Thyroid gland (tissue), 4 donors: ENCODE data around the gene GMFB. TPM values are rescaled to one million over a fixed set of nuclear protein-coding genes. Genes with fewer than 3 reads are reported as not detected.

Experiments used
- DNase-seq, 2 donors: peaks; one replicate each; pipeline ENCODE4 v3.0.0-alpha.2; 2019
- H3K27ac ChIP-seq, 3 donors: fragments of 200-600 bp; sonication (generic); 1 replicate in 2 of 3; 2 replicates in 1 of 3; pipeline ENCODE4 v1.5.1; 2016 to 2019; ENCODE audit warnings: mild to moderate bottlenecking in 1 of 3, moderate library complexity in 1 of 3
- H3K27me3 ChIP-seq: fragments of 200-600 bp; sonication (generic); one replicate; pipeline ENCODE4 v1.5.1; 2019
- H3K36me3 ChIP-seq, 2 donors: fragments of 200-600 bp; sonication (generic); one replicate each; pipeline ENCODE4 v1.5.1; 2016 to 2019
- H3K4me1 ChIP-seq, 2 donors: fragments of 200-600 bp; sonication (generic); one replicate each; pipeline ENCODE4 v1.5.1; 2017 to 2019
- H3K4me3 ChIP-seq, 3 donors: fragments of 200-600 bp; sonication (generic); replicated peaks in 1 of 3; 1 replicate in 2 of 3; 2 replicates in 1 of 3; pipeline ENCODE4 v1.5.1; 2016; ENCODE audit warnings: mild to moderate bottlenecking in 1 of 3
- H3K9me3 ChIP-seq: fragments of 200-600 bp; sonication (generic); one replicate; pipeline ENCODE4 v1.5.1; 2017
- POLR2A ChIP-seq, 2 donors: fragments of 450-650 bp; IDR thresholded peaks; one replicate each; pipeline ENCODE4 v1.6.1; 2017; ENCODE audit warnings: antibody characterized with exemption in 2 of 2, mild to moderate bottlenecking in 2 of 2, moderate library complexity in 1 of 2
- WGBS, 2 donors: methylation state at CpG; one replicate each; pipeline ENCODE4 v1.1.5; 2017; 5-methylcytosine and 5-hydroxymethylcytosine counted together
- intact Hi-C: fragments of 100-400 bp; cut with DNase I; formaldehyde crosslinking; loops from one replicate; pipeline ENCODE4 v1.15.1; 2023
- total RNA-seq, 4 donors: library from RNA; depleted of rRNA; stranded (reverse); fragments of >200 nt; gene quantifications; one replicate each; pipeline ENCODE4 v1.2.3, GENCODE V29; 2016
- TF ChIP-seq, protein P1 (sequence below), 6 experiments: fragments of 200-600 bp in 3 of 6; fragments of 450-650 bp in 3 of 6; sonication (generic) in 3 of 6; IDR thresholded peaks; one replicate each; pipeline ENCODE4 v1.5.1; 2016 to 2019; ENCODE audit warnings: antibody characterized with exemption in 6 of 6, mild to moderate bottlenecking in 2 of 6, inconsistent platforms in 1 of 6, moderate library complexity in 1 of 6

GMFB gene
- total RNA-seq, 4 donors from 2014 or later, result 43.9 to 73.1 (median 57.4) TPM

DNA sequence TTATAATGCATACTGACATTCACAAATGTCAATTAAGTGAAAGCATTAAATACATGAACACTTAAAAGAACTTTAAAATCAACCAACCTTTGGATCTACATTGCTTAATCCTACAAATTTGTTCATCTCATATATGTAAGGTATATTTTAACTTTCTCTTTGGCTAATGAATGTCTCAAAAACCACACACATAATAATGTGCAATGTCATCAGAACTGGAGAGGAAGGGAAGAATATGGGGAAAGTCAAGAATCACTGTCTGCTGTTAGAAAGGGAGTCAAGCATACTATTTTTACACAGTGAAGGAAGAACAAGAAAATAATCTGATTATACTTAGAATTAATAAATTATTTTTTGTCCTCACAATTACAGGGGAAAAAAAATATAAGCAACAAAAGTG lies 4.9 kb downstream of the GMFB start:
- intact Hi-C loops, result no loop called here
- DNase-seq, result no peak

DNA sequence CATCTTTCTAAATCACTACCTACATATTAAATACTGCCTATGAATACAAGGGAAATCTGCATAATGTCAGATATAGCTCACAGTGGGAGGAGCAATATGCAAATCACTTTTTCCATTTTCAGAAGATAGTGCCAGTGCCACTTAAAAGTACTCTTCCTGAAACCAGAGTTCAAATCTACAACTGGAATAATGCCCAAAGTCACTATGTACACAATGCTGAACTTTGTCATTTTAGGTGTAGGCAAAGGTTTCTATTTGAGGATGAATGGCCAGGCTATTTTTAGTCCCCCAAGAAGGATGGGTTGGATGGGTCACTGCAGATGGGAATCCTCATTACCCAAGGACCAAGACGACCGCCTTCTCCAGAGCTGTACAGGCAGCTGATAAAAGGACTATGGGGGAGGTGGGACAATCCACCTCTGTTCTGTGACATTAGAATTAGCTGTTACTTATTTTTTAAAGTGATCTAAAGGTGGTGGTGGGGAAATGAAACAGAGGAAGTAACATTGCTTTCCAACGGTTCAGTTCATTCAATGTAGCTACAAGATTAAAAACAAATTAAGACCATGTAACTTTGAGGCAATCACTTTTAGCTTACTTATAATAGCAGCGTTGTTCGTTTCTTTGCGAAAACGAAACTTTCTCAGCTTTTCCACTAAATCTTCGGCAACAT lies 5.6 kb downstream of the GMFB start:
- Histone ChIP-seq H3K9me3 (no peaks in the 10 kb centered on the region), H3K4me3 (no peak overlapping the region), H3K36me3 (peaks cover 0 to 4% of the 10 kb centered on the region in 2 donors), H3K4me1 (peaks cover 6 to 19% of the 10 kb centered on the region in 2 donors), H3K27me3 (no peaks in the 10 kb centered on the region), H3K27ac (no peak overlapping the region)
- TF ChIP-seq POLR2A (IDR thresholded peaks at IDR 0.05), result no peak
- TF ChIP-seq, protein P1, sequence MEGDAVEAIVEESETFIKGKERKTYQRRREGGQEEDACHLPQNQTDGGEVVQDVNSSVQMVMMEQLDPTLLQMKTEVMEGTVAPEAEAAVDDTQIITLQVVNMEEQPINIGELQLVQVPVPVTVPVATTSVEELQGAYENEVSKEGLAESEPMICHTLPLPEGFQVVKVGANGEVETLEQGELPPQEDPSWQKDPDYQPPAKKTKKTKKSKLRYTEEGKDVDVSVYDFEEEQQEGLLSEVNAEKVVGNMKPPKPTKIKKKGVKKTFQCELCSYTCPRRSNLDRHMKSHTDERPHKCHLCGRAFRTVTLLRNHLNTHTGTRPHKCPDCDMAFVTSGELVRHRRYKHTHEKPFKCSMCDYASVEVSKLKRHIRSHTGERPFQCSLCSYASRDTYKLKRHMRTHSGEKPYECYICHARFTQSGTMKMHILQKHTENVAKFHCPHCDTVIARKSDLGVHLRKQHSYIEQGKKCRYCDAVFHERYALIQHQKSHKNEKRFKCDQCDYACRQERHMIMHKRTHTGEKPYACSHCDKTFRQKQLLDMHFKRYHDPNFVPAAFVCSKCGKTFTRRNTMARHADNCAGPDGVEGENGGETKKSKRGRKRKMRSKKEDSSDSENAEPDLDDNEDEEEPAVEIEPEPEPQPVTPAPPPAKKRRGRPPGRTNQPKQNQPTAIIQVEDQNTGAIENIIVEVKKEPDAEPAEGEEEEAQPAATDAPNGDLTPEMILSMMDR (IDR thresholded peaks at IDR 0.05), result no peak
- 82 to 85% methylated on average over 8 of the region's 8 CpGs for WGBS, 2 donors
- no peak for DNase-seq
- intact Hi-C loops, result no loop called here

More for the DNA sequence above, 4.9 kb downstream of the GMFB start:
- peaks cover 0 to under 1% of the 10 kb centered on the region in 2 donors for H3K36me3 ChIP-seq
- no peak overlapping the region for H3K27ac ChIP-seq
- H3K27me3 ChIP-seq, result no peaks in the 10 kb centered on the region
- H3K4me3 ChIP-seq, result no peak overlapping the region
- H3K4me1 ChIP-seq, result peaks cover 6 to 19% of the 10 kb centered on the region in 2 donors
- H3K9me3 ChIP-seq, result no peaks in the 10 kb centered on the region
- no peak for TF ChIP-seq POLR2A (IDR thresholded peaks at IDR 0.05)
- TF ChIP-seq, protein P1 (IDR thresholded peaks at IDR 0.05), result no peak

DNA sequence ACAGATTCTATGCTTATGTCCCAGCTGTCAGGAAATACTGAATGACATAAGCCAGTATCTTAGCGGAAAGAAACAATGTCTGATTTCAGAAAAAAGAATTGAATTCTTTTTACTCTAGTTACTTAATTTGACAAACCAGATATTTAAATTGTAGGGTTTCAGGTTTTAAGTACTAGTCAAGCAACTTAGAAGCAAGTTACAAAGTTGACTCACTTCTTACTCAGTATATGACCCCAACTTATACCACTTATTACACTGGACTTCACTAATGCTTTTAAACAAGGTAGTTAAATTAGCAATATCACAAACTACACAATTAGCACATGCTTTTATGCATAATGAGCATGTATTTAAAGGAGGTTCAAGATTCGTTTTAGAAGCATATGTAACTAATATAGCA lies 7.1 kb downstream of the GMFB start:
- Histone ChIP-seq H3K4me3 (no peak overlapping the region), H3K36me3 (peaks cover under 1 to 4% of the 10 kb centered on the region in 2 donors), H3K9me3 (no peaks in the 10 kb centered on the region), H3K27me3 (no peaks in the 10 kb centered on the region), H3K27ac (no peak overlapping the region), H3K4me1 (peaks cover 0 to 10% of the 10 kb centered on the region in 2 donors)
- intact Hi-C loops, result no loop called here
- TF ChIP-seq, protein P1 (IDR thresholded peaks at IDR 0.05), result no peak
- no peak for TF ChIP-seq POLR2A (IDR thresholded peaks at IDR 0.05)
- DNase-seq, result no peak
- WGBS, 2 donors, result 93 to 95% methylated on average over 2 of the region's 2 CpGs

DNA sequence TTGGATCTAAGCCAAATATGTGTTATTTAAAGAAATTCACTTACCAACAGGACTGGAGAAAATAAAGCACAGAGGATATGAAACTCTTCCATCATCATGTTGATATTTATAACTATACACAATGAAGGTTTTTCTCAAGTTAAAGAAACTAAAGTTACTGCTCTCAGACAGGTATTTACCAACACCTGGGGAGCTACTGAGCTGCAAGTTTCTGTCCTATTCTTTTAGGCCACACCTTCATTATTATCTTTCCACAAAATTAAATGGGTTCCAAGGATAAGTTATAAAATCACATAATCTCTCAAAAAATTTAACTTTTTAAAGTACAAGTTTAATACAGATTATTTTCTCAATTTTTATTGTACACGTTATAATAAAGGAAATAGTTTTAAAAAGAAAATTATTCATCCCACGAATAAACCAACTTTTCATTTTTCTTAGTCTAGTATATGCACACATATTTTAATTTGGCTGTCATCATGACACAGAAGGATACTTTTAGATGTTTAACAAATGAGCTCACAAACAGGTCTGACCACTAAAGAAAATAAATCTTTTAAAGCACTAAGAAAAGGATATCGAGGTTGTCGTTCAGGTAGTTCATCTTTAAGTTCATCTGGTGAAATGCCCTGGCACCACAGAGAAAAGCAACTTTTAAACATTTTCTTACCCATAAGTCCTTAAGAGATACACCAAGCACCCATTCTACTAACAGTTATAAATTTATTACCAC lies 7.8 kb downstream of the GMFB start:
- H3K27ac ChIP-seq, result no peak overlapping the region
- intact Hi-C loops, result no loop called here
- TF ChIP-seq POLR2A (IDR thresholded peaks at IDR 0.05), result no peak
- TF ChIP-seq, protein P1 (IDR thresholded peaks at IDR 0.05), result no peak
- no peak for DNase-seq
- whole genome bisulfite sequencing, 2 donors, result 92 to 93% methylated on average over 4 of the region's 4 CpGs
- peaks cover 0 to 8% of the 10 kb centered on the region in 2 donors for H3K4me1 ChIP-seq
- no peaks in the 10 kb centered on the region for H3K27me3 ChIP-seq
- H3K4me3 ChIP-seq, result no peak overlapping the region
- H3K36me3 ChIP-seq, result peaks cover 4 to 5% of the 10 kb centered on the region in 2 donors
- H3K9me3 ChIP-seq, result no peaks in the 10 kb centered on the region

DNA sequence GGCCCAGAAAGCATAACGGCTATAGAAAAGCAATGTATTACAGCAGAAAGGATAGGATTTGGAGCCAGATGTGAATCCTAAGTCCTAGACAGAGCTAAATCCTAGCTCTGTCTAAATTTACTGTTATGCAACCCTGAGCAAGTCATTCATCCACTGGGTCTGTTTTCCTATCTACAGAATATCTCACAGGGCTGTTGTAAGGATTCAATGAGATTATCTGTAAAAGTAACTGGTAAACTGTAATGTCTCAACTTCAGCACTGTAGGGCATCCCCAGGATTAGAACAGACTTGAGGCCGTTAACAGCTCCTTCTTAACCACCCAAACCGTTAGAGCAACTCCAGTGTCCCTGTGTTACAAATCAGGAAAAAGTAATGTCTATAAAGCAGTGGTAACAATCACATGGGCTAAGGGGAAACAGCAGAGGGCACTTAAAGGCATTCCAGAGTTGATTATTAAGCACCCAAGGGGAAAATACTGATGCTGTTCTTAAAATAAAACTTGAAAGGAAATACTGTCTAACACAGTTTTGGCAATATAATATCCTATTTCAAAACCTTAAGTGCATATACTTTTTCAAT lies 10.1 kb downstream of the GMFB start:
- Histone ChIP-seq H3K36me3 (peaks cover 4 to 5% of the 10 kb centered on the region in 2 donors), H3K4me3 (no peak overlapping the region), H3K4me1 (peaks cover 8% of the 10 kb centered on the region in 2 donors), H3K27ac (no peak overlapping the region), H3K27me3 (no peaks in the 10 kb centered on the region), H3K9me3 (no peaks in the 10 kb centered on the region)
- DNase-seq, result no peak
- intact Hi-C loops, result no loop called here
- 55 to 67% methylated on average over 3 of the region's 3 CpGs for WGBS, 2 donors
- TF ChIP-seq, protein P1 (IDR thresholded peaks at IDR 0.05), result no peak
- TF ChIP-seq POLR2A (IDR thresholded peaks at IDR 0.05), result no peak
